Nephron (organoid): ENCODE results near the gene ZFAND2A.

Source experiments
- H3K27ac Mint-ChIP-seq, 3 experiments: 2 replicates each; pipeline ENCODE4 v1.8.0; 2020; ENCODE audit warnings: mixed read lengths in 3 of 3, mild to moderate bottlenecking in 2 of 3, moderate library complexity in 1 of 3
- H3K27me3 Mint-ChIP-seq: 2 replicates; pipeline ENCODE4 v1.8.0; 2021; ENCODE audit warnings: low read depth, mild to moderate bottlenecking, moderate library complexity, mixed read lengths
- H3K36me3 Mint-ChIP-seq: 2 replicates; pipeline ENCODE4 v1.8.0; 2020; ENCODE audit warnings: low read depth, mixed read lengths
- H3K4me1 Mint-ChIP-seq: 2 replicates; pipeline ENCODE4 v1.8.0; 2020; ENCODE audit warnings: mixed read lengths
- H3K4me3 Mint-ChIP-seq, 3 experiments: 2 replicates each; pipeline ENCODE4 v1.8.0; 2020; ENCODE audit warnings: mild to moderate bottlenecking in 3 of 3, mixed read lengths in 3 of 3, moderate library complexity in 2 of 3
- H3K9me3 Mint-ChIP-seq: 2 replicates; pipeline ENCODE4 v1.8.0; 2020; ENCODE audit warnings: mixed read lengths
- CTCF ChIP-seq, 3 experiments: fragments of 200-600 bp; sonication (generic); IDR thresholded peaks; one replicate each; pipeline ENCODE4 v1.5.0; 2021; ENCODE audit warnings: antibody characterized with exemption in 3 of 3; ENCODE audit not compliant: unreplicated experiment in 3 of 3

The ZFAND2A gene

GRCh38 chr7:1189986-1190772, 30.2 kb upstream of the ZFAND2A start:
- Mint-ChIP-seq H3K27ac (peak overlapping the region in 1 of 3 experiments; percentile 46), H3K4me1 (peaks cover 11% of the 10 kb centered on the region), H3K9me3 (peaks cover 5% of the 10 kb centered on the region), H3K36me3 (no peaks in the 10 kb centered on the region), H3K4me3 (no peak overlapping the region), H3K27me3 (peaks cover 85% of the 10 kb centered on the region)
- TF ChIP-seq CTCF (IDR thresholded peaks at IDR 0.05; ENCODE audit: unreplicated experiment in 3 of 3), result no peak

GRCh38 chr7:1188720-1189294, 28.8 kb upstream of the ZFAND2A start:
- Mint-ChIP-seq H3K4me3 (no peak overlapping the region), H3K27me3 (peaks cover 76% of the 10 kb centered on the region), H3K36me3 (no peaks in the 10 kb centered on the region), H3K27ac (no peak overlapping the region), H3K4me1 (peaks cover 11% of the 10 kb centered on the region), H3K9me3 (peaks cover 5% of the 10 kb centered on the region)
- no peak for TF ChIP-seq CTCF (IDR thresholded peaks at IDR 0.05; ENCODE audit: unreplicated experiment in 3 of 3)

- Mint-ChIP-seq H3K4me3 (no peak overlapping the region), H3K27me3 (peaks cover 78% of the 10 kb centered on the region), H3K27ac (no peak overlapping the region), H3K36me3 (no peaks in the 10 kb centered on the region), H3K9me3 (peaks cover 5% of the 10 kb centered on the region), H3K4me1 (peaks cover 7% of the 10 kb centered on the region)
- TF ChIP-seq CTCF (IDR thresholded peaks at IDR 0.05; ENCODE audit: unreplicated experiment in 3 of 3), result no peak
Measured at GRCh38 chr7:1187127-1187526, 27.1 kb upstream of the ZFAND2A start.

GRCh38 chr7:1181640-1182039, 21.6 kb upstream of the ZFAND2A start:
- no peak for TF ChIP-seq CTCF (IDR thresholded peaks at IDR 0.05; ENCODE audit: unreplicated experiment in 3 of 3)
- peaks cover 3% of the 10 kb centered on the region for H3K9me3 Mint-ChIP-seq
- no peaks in the 10 kb centered on the region for H3K36me3 Mint-ChIP-seq
- H3K27ac Mint-ChIP-seq, result no peak overlapping the region
- peaks cover 8% of the 10 kb centered on the region for H3K4me1 Mint-ChIP-seq
- peaks cover 60% of the 10 kb centered on the region for H3K27me3 Mint-ChIP-seq
- no peak overlapping the region for H3K4me3 Mint-ChIP-seq

- Mint-ChIP-seq H3K27ac (peak overlapping the region in 1 of 3 experiments; percentile 6), H3K36me3 (no peaks in the 10 kb centered on the region), H3K4me3 (no peak overlapping the region), H3K27me3 (peaks cover 54% of the 10 kb centered on the region), H3K9me3 (peaks cover 3% of the 10 kb centered on the region), H3K4me1 (peaks cover 8% of the 10 kb centered on the region)
- TF ChIP-seq CTCF (IDR thresholded peaks at IDR 0.05; ENCODE audit: unreplicated experiment in 3 of 3), result no peak
Measured at GRCh38 chr7:1181031-1181430, 21.0 kb upstream of the ZFAND2A start.
